Nephron (organoid): ENCODE measurements around the gene MEN1.

ENCODE experiments used
- H3K27ac Mint-ChIP-seq, 3 experiments: 2 replicates each; pipeline ENCODE4 v1.8.0; 2020; ENCODE audit warnings: mixed read lengths in 3 of 3, mild to moderate bottlenecking in 2 of 3, moderate library complexity in 1 of 3
- H3K27me3 Mint-ChIP-seq: 2 replicates; pipeline ENCODE4 v1.8.0; 2021; ENCODE audit warnings: low read depth, mild to moderate bottlenecking, moderate library complexity, mixed read lengths
- H3K36me3 Mint-ChIP-seq: 2 replicates; pipeline ENCODE4 v1.8.0; 2020; ENCODE audit warnings: low read depth, mixed read lengths
- H3K4me1 Mint-ChIP-seq: 2 replicates; pipeline ENCODE4 v1.8.0; 2020; ENCODE audit warnings: mixed read lengths
- H3K4me3 Mint-ChIP-seq, 3 experiments: 2 replicates each; pipeline ENCODE4 v1.8.0; 2020; ENCODE audit warnings: mild to moderate bottlenecking in 3 of 3, mixed read lengths in 3 of 3, moderate library complexity in 2 of 3
- H3K9me3 Mint-ChIP-seq: 2 replicates; pipeline ENCODE4 v1.8.0; 2020; ENCODE audit warnings: mixed read lengths
- CTCF ChIP-seq, 3 experiments: fragments of 200-600 bp; sonication (generic); IDR thresholded peaks; one replicate each; pipeline ENCODE4 v1.5.0; 2021; ENCODE audit warnings: antibody characterized with exemption in 3 of 3; ENCODE audit not compliant: unreplicated experiment in 3 of 3

MEN1 gene

GRCh38 chr11:64769283-64769682 lies 41.1 kb downstream of the MEN1 start:
- Mint-ChIP-seq H3K36me3 (peaks cover 92% of the 10 kb centered on the region), H3K4me3 (no peak overlapping the region), H3K27ac (no peak overlapping the region), H3K27me3 (no peaks in the 10 kb centered on the region), H3K9me3 (no peaks in the 10 kb centered on the region), H3K4me1 (peaks cover 50% of the 10 kb centered on the region)
- no peak for TF ChIP-seq CTCF (IDR thresholded peaks at IDR 0.05; ENCODE audit: unreplicated experiment in 3 of 3)

GRCh38 chr11:64768300-64768694 lies 42.1 kb downstream of the MEN1 start:
- peaks cover 89% of the 10 kb centered on the region for H3K36me3 Mint-ChIP-seq
- no peak overlapping the region for H3K27ac Mint-ChIP-seq
- no peak overlapping the region for H3K4me3 Mint-ChIP-seq
- H3K27me3 Mint-ChIP-seq = no peaks in the 10 kb centered on the region
- no peaks in the 10 kb centered on the region for H3K9me3 Mint-ChIP-seq
- no peak for TF ChIP-seq CTCF (IDR thresholded peaks at IDR 0.05; ENCODE audit: unreplicated experiment in 3 of 3)
- peaks cover 50% of the 10 kb centered on the region for H3K4me1 Mint-ChIP-seq

DNA sequence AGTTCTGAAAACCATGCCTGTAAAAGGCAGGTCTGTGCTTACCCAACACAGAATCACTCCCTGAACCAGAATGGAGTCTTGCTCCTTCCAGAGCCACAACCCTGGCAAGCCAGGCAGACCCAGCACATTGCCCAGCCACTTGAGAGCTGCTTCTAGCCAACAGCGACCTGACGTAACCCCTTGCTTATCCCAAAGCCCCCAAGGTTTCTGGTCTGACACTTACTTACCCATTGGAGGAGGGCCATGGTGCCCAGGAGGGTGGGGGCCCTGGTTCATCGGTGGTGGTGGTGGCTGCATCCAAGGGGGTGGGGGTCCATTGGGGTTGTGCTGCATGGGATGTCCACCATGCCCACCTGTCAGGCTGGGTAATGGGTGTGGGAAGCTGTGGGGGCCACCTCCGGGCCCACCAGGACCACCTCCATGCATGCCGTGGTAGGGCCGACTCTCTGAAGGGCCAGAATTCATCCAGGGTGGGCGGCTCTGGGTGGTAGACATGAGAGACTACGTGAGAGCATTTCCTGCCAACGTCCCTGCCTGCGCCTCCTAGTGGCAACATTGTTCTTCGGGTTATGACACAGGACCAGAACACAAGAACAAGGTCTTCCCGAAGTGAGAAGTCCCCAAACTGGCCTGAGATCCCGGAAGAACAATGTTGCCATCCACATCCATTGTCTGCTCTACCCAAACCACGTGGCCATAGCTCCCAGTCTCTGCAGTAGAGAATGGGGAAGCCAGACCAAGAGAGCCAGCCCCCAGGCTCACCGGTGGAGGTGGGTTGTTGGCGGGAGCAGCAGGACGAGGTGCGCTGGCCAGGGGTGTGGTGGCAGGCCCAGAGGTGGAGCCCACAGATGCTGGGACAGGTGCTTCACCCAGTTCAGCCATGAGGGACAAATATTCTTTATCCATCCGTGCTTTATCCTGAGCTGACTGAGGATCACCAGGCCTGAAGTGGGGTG lies 42.7 kb downstream of the MEN1 start:
- peak; percentile 71 to 77 (median 76) for TF ChIP-seq CTCF (IDR thresholded peaks at IDR 0.05; ENCODE audit: unreplicated experiment in 3 of 3)
- Mint-ChIP-seq H3K4me1 (peaks cover 54% of the 10 kb centered on the region), H3K27me3 (no peaks in the 10 kb centered on the region), H3K27ac (peak overlapping the region; percentile 27 to 72 (median 49)), H3K4me3 (no peak overlapping the region), H3K9me3 (no peaks in the 10 kb centered on the region), H3K36me3 (peaks cover 89% of the 10 kb centered on the region)

DNA sequence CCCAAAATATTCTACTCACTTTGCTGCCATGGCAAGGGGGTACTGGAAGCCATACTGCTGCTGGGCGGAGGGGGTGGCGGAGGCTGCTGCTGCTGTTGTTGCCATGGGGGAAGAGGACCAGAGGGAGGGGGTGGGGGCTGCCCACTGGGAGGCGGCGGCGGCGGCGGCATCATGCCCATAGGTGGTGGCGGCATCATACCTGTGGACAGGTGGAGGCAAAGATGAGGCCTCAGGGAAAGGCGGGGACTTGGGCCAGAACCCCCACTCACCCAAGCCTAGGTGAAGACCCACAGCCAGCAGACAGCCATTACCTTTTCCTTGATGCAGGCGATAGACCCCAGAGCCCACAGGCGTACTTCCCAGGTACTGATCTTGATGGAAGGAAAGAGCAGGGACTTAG lies 43.5 kb downstream of the MEN1 start:
- Mint-ChIP-seq H3K36me3 (peaks cover 84% of the 10 kb centered on the region), H3K27me3 (no peaks in the 10 kb centered on the region), H3K9me3 (no peaks in the 10 kb centered on the region), H3K27ac (no peak overlapping the region), H3K4me1 (peaks cover 54% of the 10 kb centered on the region), H3K4me3 (no peak overlapping the region)
- TF ChIP-seq CTCF (IDR thresholded peaks at IDR 0.05; ENCODE audit: unreplicated experiment in 3 of 3) = no peak

- Mint-ChIP-seq H3K9me3 (no peaks in the 10 kb centered on the region), H3K4me3 (no peak overlapping the region), H3K4me1 (peaks cover 53% of the 10 kb centered on the region), H3K27ac (no peak overlapping the region), H3K27me3 (no peaks in the 10 kb centered on the region), H3K36me3 (peaks cover 76% of the 10 kb centered on the region)
- TF ChIP-seq CTCF (IDR thresholded peaks at IDR 0.05; ENCODE audit: unreplicated experiment in 3 of 3) = no peak
Measured at GRCh38 chr11:64765851-64766665, 44.3 kb downstream of the MEN1 start.
